Activated naive CD8-positive, alpha-beta T cell treated with anti-CD3 and anti-CD28 coated beads, Interleukin-2, amount 50 U/mL, for 24 hours (primary cell): ENCODE results near the gene GSE1.

Experiments used
- ATAC-seq: fragments of 150-1000 bp; cut with Tn5 transposase; one replicate; pipeline ENCODE4 v1.10.0; 2021
- DNase-seq: peaks from one replicate; pipeline ENCODE4 v3.0.0; 2021
- H3K27ac Mint-ChIP-seq: one replicate; pipeline ENCODE4 v1.8.0; 2021; ENCODE audit warnings: mild to moderate bottlenecking, mixed read lengths
- H3K27me3 Mint-ChIP-seq: one replicate; pipeline ENCODE4 v1.8.0; 2021; ENCODE audit warnings: mixed read lengths
- H3K36me3 Mint-ChIP-seq: one replicate; pipeline ENCODE4 v1.8.0; 2021; ENCODE audit warnings: low read depth, mixed read lengths
- H3K4me1 Mint-ChIP-seq: one replicate; pipeline ENCODE4 v1.8.0; 2021; ENCODE audit warnings: mixed read lengths
- H3K4me3 Mint-ChIP-seq: one replicate; pipeline ENCODE4 v1.8.0; 2021; ENCODE audit warnings: mild to moderate bottlenecking, moderate library complexity, mixed read lengths
- H3K9me3 Mint-ChIP-seq: one replicate; pipeline ENCODE4 v1.8.0; 2021; ENCODE audit warnings: mixed read lengths

The GSE1 gene

GRCh38 chr16:85688586-85689284, 75.6 kb downstream of the GSE1 start, which contains the start of gene GINS2:
Gene GINS2, minus strand, starts transcription at chr16:85688954. Its CDS starts 56 bp downstream, at chr16:85688898.
- H3K27me3 Mint-ChIP-seq: peaks cover 18% of the 10 kb centered on the region
- H3K36me3 Mint-ChIP-seq: peaks cover 22% of the 10 kb centered on the region

GRCh38 chr16:85689285-85689949, 76.3 kb downstream of the GSE1 start:
- H3K4me1 Mint-ChIP-seq: peaks cover 16% of the 10 kb centered on the region
- DNase-seq (no peak), ATAC-seq (no peak)
- H3K36me3 Mint-ChIP-seq: peaks cover 18% of the 10 kb centered on the region
- peak overlapping the region; percentile 59 for H3K4me3 Mint-ChIP-seq
- H3K27ac Mint-ChIP-seq: no peak overlapping the region
- H3K9me3 Mint-ChIP-seq: no peaks in the 10 kb centered on the region
- peaks cover 18% of the 10 kb centered on the region for H3K27me3 Mint-ChIP-seq

More at GRCh38 chr16:85688586-85689284, 75.6 kb downstream of the GSE1 start, which contains the start of gene GINS2:
- Mint-ChIP-seq H3K9me3 (no peaks in the 10 kb centered on the region), H3K27ac (peak within 1 kb of the TSS; percentile 80), H3K4me3 (peak within 1 kb of the TSS; percentile 83), H3K4me1 (peaks cover 16% of the 10 kb centered on the region)
- ATAC-seq: peak; percentile 100
- peak; percentile 91 for DNase-seq

GRCh38 chr16:85689950-85690320, 76.8 kb downstream of the GSE1 start:
- Mint-ChIP-seq H3K4me3 (peak overlapping the region; percentile 14), H3K27me3 (peaks cover 18% of the 10 kb centered on the region), H3K36me3 (peaks cover 17% of the 10 kb centered on the region), H3K4me1 (peaks cover 16% of the 10 kb centered on the region), H3K27ac (no peak overlapping the region), H3K9me3 (no peaks in the 10 kb centered on the region)
- DNase-seq (no peak), ATAC-seq (no peak)

- H3K4me3 Mint-ChIP-seq: no peak overlapping the region
- no peak for DNase-seq
- H3K27me3 Mint-ChIP-seq: peaks cover 18% of the 10 kb centered on the region
- H3K4me1 Mint-ChIP-seq: peaks cover 16% of the 10 kb centered on the region
- peaks cover 13% of the 10 kb centered on the region for H3K36me3 Mint-ChIP-seq
- no peak for ATAC-seq
- H3K27ac Mint-ChIP-seq: no peak overlapping the region
- no peaks in the 10 kb centered on the region for H3K9me3 Mint-ChIP-seq
Measured at GRCh38 chr16:85690469-85691064, 77.4 kb downstream of the GSE1 start.

GRCh38 chr16:85695196-85696128, 82.3 kb downstream of the GSE1 start:
- H3K4me1 Mint-ChIP-seq: no peaks in the 10 kb centered on the region
- no peak overlapping the region for H3K27ac Mint-ChIP-seq
- no peak for ATAC-seq
- H3K9me3 Mint-ChIP-seq: no peaks in the 10 kb centered on the region
- H3K27me3 Mint-ChIP-seq: peaks cover 15% of the 10 kb centered on the region
- H3K36me3 Mint-ChIP-seq: no peaks in the 10 kb centered on the region
- no peak overlapping the region for H3K4me3 Mint-ChIP-seq
- no peak for DNase-seq

- Mint-ChIP-seq H3K27ac (no peak overlapping the region), H3K9me3 (no peaks in the 10 kb centered on the region), H3K27me3 (peaks cover 8% of the 10 kb centered on the region), H3K4me3 (no peak overlapping the region), H3K4me1 (no peaks in the 10 kb centered on the region), H3K36me3 (no peaks in the 10 kb centered on the region)
- DNase-seq (no peak), ATAC-seq (no peak)
Measured at GRCh38 chr16:85696781-85697180, 83.7 kb downstream of the GSE1 start.

GRCh38 chr16:85697431-85697830, 84.3 kb downstream of the GSE1 start:
- ATAC-seq (no peak), DNase-seq (no peak)
- Mint-ChIP-seq H3K9me3 (no peaks in the 10 kb centered on the region), H3K4me1 (no peaks in the 10 kb centered on the region), H3K27ac (no peak overlapping the region), H3K4me3 (no peak overlapping the region), H3K36me3 (no peaks in the 10 kb centered on the region), H3K27me3 (peaks cover 8% of the 10 kb centered on the region)

- DNase-seq (no peak), ATAC-seq (no peak)
- H3K27me3 Mint-ChIP-seq: peaks cover 4% of the 10 kb centered on the region
- no peak overlapping the region for H3K27ac Mint-ChIP-seq
- H3K4me1 Mint-ChIP-seq: no peaks in the 10 kb centered on the region
- H3K9me3 Mint-ChIP-seq: no peaks in the 10 kb centered on the region
- H3K4me3 Mint-ChIP-seq: no peak overlapping the region
- H3K36me3 Mint-ChIP-seq: no peaks in the 10 kb centered on the region
Measured at GRCh38 chr16:85698459-85698891, 85.4 kb downstream of the GSE1 start.

- no peaks in the 10 kb centered on the region for H3K36me3 Mint-ChIP-seq
Measured at GRCh38 chr16:85698935-85699558, 85.9 kb downstream of the GSE1 start.

GRCh38 chr16:85699628-85700027, 86.5 kb downstream of the GSE1 start:
- no peak for ATAC-seq
- Mint-ChIP-seq H3K9me3 (no peaks in the 10 kb centered on the region), H3K27ac (no peak overlapping the region), H3K4me3 (no peak overlapping the region), H3K27me3 (peaks cover 4% of the 10 kb centered on the region), H3K36me3 (no peaks in the 10 kb centered on the region), H3K4me1 (no peaks in the 10 kb centered on the region)
- DNase-seq: no peak

More at GRCh38 chr16:85698935-85699558, 85.9 kb downstream of the GSE1 start:
- H3K27me3 Mint-ChIP-seq: peaks cover 4% of the 10 kb centered on the region
- DNase-seq: no peak
- H3K27ac Mint-ChIP-seq: no peak overlapping the region
- H3K4me3 Mint-ChIP-seq: no peak overlapping the region
- no peak for ATAC-seq
- H3K9me3 Mint-ChIP-seq: no peaks in the 10 kb centered on the region
- H3K4me1 Mint-ChIP-seq: no peaks in the 10 kb centered on the region

- no peaks in the 10 kb centered on the region for H3K36me3 Mint-ChIP-seq
- H3K27ac Mint-ChIP-seq: no peak overlapping the region
- no peak overlapping the region for H3K4me3 Mint-ChIP-seq
- no peak for ATAC-seq
- H3K4me1 Mint-ChIP-seq: no peaks in the 10 kb centered on the region
- no peaks in the 10 kb centered on the region for H3K9me3 Mint-ChIP-seq
- no peak for DNase-seq
- no peaks in the 10 kb centered on the region for H3K27me3 Mint-ChIP-seq
Measured at GRCh38 chr16:85704011-85704410, 90.9 kb downstream of the GSE1 start.

GRCh38 chr16:85704900-85705846, 92.1 kb downstream of the GSE1 start:
- Mint-ChIP-seq H3K4me3 (no peak overlapping the region), H3K36me3 (no peaks in the 10 kb centered on the region), H3K9me3 (no peaks in the 10 kb centered on the region), H3K27me3 (no peaks in the 10 kb centered on the region), H3K4me1 (no peaks in the 10 kb centered on the region), H3K27ac (no peak overlapping the region)
- no peak for ATAC-seq
- DNase-seq: no peak

- H3K36me3 Mint-ChIP-seq: no peaks in the 10 kb centered on the region
- no peaks in the 10 kb centered on the region for H3K4me1 Mint-ChIP-seq
- no peak for DNase-seq
- no peak overlapping the region for H3K27ac Mint-ChIP-seq
- no peaks in the 10 kb centered on the region for H3K9me3 Mint-ChIP-seq
- no peak overlapping the region for H3K4me3 Mint-ChIP-seq
- H3K27me3 Mint-ChIP-seq: no peaks in the 10 kb centered on the region
- no peak for ATAC-seq
Measured at GRCh38 chr16:85706449-85707034, 93.4 kb downstream of the GSE1 start.
